ENCODE data around the gene INSR. TPM values are rescaled to one million over a fixed set of nuclear protein-coding genes. Genes with fewer than 3 reads are reported as not detected.

Gene INSR
- total RNA-seq, 1 experiment from 2014 or later: 2.5 TPM

DNA sequence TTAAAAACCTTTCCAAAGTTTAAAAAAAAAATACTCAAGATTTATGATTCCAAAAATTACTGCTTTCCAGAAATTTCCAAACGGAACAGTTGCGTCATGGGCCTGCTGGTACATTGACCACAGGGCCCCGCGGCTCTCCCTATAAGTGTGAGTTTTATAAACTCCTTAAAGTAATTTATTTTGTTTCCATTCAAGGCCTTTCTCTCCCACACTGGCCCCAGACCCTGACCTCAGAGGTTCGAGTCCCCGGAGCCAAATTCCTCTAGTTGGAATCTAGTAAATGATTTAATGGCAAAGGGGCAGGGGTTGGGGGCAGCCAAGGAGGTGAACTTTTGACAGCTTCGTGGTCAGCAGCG lies 97.5 kb downstream of the INSR start:
- in situ Hi-C loops (cut with HindIII; ENCODE audit: low pct_unique_long_range_greater_than_20kb, low sequenced_read_pairs): no loop called here
- no peak for ATAC-seq
- Histone ChIP-seq H3K36me3 (ENCODE audit: control insufficient read depth, insufficient read depth, low read length) (no peaks in the 10 kb centered on the region), H3K4me1 (ENCODE audit: control insufficient read depth, insufficient read depth, low read length) (no peaks in the 10 kb centered on the region; the same call in 1 of the 2 replicates), H3K4me3 (ENCODE audit: low read depth in 2 of 2, low read length in 2 of 2) (peak overlapping the region; percentile 55 to 56), H3K27ac (ENCODE audit: low read length) (no peak overlapping the region), H3K9me3 (ENCODE audit: control insufficient read depth, insufficient read depth, low read depth, low read length) (no peaks in the 10 kb centered on the region), H3K27me3 (ENCODE audit: control insufficient read depth, insufficient read depth, low read length) (no peaks in the 10 kb centered on the region; the same call in none of the 2 replicates)
- BruUV-seq (replicated peaks): no TSS peak
- TF ChIP-seq SIN3A (IDR thresholded peaks at IDR 0.05; ENCODE audit: borderline replicate concordance, insufficient read depth, low read depth, low read length) (no peak), TCF7L2 (IDR thresholded peaks at IDR 0.05; ENCODE audit: low read depth, low read length) (no peak), POLR2AphosphoS5 (IDR thresholded peaks at IDR 0.05; ENCODE audit: low read depth, low read length) (no peak)
- TF ChIP-seq, protein P1, sequence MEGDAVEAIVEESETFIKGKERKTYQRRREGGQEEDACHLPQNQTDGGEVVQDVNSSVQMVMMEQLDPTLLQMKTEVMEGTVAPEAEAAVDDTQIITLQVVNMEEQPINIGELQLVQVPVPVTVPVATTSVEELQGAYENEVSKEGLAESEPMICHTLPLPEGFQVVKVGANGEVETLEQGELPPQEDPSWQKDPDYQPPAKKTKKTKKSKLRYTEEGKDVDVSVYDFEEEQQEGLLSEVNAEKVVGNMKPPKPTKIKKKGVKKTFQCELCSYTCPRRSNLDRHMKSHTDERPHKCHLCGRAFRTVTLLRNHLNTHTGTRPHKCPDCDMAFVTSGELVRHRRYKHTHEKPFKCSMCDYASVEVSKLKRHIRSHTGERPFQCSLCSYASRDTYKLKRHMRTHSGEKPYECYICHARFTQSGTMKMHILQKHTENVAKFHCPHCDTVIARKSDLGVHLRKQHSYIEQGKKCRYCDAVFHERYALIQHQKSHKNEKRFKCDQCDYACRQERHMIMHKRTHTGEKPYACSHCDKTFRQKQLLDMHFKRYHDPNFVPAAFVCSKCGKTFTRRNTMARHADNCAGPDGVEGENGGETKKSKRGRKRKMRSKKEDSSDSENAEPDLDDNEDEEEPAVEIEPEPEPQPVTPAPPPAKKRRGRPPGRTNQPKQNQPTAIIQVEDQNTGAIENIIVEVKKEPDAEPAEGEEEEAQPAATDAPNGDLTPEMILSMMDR (IDR thresholded peaks at IDR 0.05): no peak
- TF ChIP-seq, protein P2, sequence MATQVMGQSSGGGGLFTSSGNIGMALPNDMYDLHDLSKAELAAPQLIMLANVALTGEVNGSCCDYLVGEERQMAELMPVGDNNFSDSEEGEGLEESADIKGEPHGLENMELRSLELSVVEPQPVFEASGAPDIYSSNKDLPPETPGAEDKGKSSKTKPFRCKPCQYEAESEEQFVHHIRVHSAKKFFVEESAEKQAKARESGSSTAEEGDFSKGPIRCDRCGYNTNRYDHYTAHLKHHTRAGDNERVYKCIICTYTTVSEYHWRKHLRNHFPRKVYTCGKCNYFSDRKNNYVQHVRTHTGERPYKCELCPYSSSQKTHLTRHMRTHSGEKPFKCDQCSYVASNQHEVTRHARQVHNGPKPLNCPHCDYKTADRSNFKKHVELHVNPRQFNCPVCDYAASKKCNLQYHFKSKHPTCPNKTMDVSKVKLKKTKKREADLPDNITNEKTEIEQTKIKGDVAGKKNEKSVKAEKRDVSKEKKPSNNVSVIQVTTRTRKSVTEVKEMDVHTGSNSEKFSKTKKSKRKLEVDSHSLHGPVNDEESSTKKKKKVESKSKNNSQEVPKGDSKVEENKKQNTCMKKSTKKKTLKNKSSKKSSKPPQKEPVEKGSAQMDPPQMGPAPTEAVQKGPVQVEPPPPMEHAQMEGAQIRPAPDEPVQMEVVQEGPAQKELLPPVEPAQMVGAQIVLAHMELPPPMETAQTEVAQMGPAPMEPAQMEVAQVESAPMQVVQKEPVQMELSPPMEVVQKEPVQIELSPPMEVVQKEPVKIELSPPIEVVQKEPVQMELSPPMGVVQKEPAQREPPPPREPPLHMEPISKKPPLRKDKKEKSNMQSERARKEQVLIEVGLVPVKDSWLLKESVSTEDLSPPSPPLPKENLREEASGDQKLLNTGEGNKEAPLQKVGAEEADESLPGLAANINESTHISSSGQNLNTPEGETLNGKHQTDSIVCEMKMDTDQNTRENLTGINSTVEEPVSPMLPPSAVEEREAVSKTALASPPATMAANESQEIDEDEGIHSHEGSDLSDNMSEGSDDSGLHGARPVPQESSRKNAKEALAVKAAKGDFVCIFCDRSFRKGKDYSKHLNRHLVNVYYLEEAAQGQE (IDR thresholded peaks at IDR 0.05; ENCODE audit: insufficient read depth in 1 of 2, low read depth in 2 of 2, low read length in 1 of 2): no peak
- intact Hi-C loops (cut with micrococcal nuclease; ENCODE audit: unreplicated experiment): no loop called here
- DNase-seq (ENCODE audit: low read depth, low spot score): no peak
- POLR2A ChIA-PET: no interaction called here
- CTCF ChIA-PET: interaction anchor here (1.1 kb wide), 1 partner anchor 8 kb away, joined by 3 read pairs; no protein-coding TSS in a partner anchor

GRCh38 chr19:7195046-7195445 lies 99.2 kb downstream of the INSR start:
- POLR2A ChIA-PET: no interaction called here
- Histone ChIP-seq H3K4me1 (ENCODE audit: control insufficient read depth, insufficient read depth, low read length) (no peaks in the 10 kb centered on the region; the same call in 1 of the 2 replicates), H3K36me3 (ENCODE audit: control insufficient read depth, insufficient read depth, low read length) (no peaks in the 10 kb centered on the region), H3K9me3 (ENCODE audit: control insufficient read depth, insufficient read depth, low read depth, low read length) (no peaks in the 10 kb centered on the region), H3K27ac (ENCODE audit: low read length) (no peak overlapping the region), H3K27me3 (ENCODE audit: control insufficient read depth, insufficient read depth, low read length) (no peaks in the 10 kb centered on the region; the same call in none of the 2 replicates), H3K4me3 (ENCODE audit: low read depth in 2 of 2, low read length in 2 of 2) (no peak overlapping the region)
- ATAC-seq (no peak), DNase-seq (ENCODE audit: low read depth, low spot score) (no peak)
- intact Hi-C loops (cut with micrococcal nuclease; ENCODE audit: unreplicated experiment) (no loop called here), in situ Hi-C loops (cut with HindIII; ENCODE audit: low pct_unique_long_range_greater_than_20kb, low sequenced_read_pairs) (no loop called here)
- CTCF ChIA-PET: no interaction called here
- no TSS peak for BruUV-seq (replicated peaks)
- TF ChIP-seq, protein P2 (IDR thresholded peaks at IDR 0.05; ENCODE audit: insufficient read depth in 1 of 2, low read depth in 2 of 2, low read length in 1 of 2): no peak
- no peak for TF ChIP-seq POLR2AphosphoS5 (IDR thresholded peaks at IDR 0.05; ENCODE audit: low read depth, low read length)
- TF ChIP-seq SIN3A (IDR thresholded peaks at IDR 0.05; ENCODE audit: borderline replicate concordance, insufficient read depth, low read depth, low read length): no peak
- TF ChIP-seq TCF7L2 (IDR thresholded peaks at IDR 0.05; ENCODE audit: low read depth, low read length): no peak
- TF ChIP-seq, protein P1 (IDR thresholded peaks at IDR 0.05): no peak

Data from Panc1 (cell line).